ENCODE data around the gene PANK2. TPM values are rescaled to one million over a fixed set of nuclear protein-coding genes. Genes with fewer than 3 reads are reported as not detected.
A peak's percentile ranks its signal among the peaks of the same experiment; 100 is the strongest.

Gene PANK2
- total RNA-seq, 1 donor from 2014 or later, result 41.9 TPM

DNA sequence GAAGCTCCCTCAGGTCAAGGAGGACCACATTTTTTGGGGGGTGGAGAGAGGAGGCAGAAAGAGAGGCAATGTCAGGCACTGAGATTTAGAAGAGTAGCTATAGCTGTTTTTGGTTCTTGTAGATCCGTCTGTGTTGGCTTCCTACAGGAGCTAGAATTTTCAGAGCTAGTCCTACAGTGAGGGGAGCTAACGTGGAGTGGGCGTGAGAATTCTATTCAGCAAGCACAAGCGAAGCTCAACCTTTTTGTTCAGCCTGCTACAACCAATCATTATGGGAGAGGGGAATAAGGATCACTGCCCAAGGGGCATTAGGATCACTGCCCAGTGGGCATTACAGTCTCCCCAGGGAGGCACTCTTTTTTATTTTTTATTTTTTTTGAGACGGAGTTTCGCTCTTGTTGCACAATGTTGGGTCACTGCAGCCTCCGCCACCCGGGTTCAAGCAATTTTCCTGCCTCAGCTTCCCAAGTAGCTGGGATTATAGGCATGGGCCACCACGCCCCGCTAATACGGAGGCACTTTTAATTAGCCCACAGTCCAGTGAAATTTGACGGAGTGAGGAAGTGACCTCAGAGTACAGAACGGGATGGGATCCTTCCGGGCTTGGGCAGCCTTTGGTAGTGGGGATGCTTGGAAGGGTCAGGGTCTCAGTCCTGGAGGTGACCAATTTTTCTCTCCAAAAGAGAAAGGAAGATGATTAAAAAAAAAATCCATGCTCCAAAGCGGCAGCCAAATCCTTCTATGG, 1.1 kb upstream of the PANK2 start:
- Mint-ChIP-seq H3K9me3 (ENCODE audit: unreplicated experiment) (no peaks in the 10 kb centered on the region), H3K4me1 (ENCODE audit: unreplicated experiment) (peaks cover 36% of the 10 kb centered on the region), H3K27ac (ENCODE audit: unreplicated experiment) (peak overlapping the region; percentile 92), H3K36me3 (ENCODE audit: unreplicated experiment) (peaks cover 3% of the 10 kb centered on the region), H3K27me3 (ENCODE audit: unreplicated experiment) (no peaks in the 10 kb centered on the region), H3K4me3 (ENCODE audit: unreplicated experiment) (peak overlapping the region; percentile 89)
- TF ChIP-seq, protein P1, sequence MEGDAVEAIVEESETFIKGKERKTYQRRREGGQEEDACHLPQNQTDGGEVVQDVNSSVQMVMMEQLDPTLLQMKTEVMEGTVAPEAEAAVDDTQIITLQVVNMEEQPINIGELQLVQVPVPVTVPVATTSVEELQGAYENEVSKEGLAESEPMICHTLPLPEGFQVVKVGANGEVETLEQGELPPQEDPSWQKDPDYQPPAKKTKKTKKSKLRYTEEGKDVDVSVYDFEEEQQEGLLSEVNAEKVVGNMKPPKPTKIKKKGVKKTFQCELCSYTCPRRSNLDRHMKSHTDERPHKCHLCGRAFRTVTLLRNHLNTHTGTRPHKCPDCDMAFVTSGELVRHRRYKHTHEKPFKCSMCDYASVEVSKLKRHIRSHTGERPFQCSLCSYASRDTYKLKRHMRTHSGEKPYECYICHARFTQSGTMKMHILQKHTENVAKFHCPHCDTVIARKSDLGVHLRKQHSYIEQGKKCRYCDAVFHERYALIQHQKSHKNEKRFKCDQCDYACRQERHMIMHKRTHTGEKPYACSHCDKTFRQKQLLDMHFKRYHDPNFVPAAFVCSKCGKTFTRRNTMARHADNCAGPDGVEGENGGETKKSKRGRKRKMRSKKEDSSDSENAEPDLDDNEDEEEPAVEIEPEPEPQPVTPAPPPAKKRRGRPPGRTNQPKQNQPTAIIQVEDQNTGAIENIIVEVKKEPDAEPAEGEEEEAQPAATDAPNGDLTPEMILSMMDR (IDR thresholded peaks at IDR 0.05), result no peak
- no peak for DNase-seq (ENCODE audit: extremely low spot score, unreplicated experiment)

DNA sequence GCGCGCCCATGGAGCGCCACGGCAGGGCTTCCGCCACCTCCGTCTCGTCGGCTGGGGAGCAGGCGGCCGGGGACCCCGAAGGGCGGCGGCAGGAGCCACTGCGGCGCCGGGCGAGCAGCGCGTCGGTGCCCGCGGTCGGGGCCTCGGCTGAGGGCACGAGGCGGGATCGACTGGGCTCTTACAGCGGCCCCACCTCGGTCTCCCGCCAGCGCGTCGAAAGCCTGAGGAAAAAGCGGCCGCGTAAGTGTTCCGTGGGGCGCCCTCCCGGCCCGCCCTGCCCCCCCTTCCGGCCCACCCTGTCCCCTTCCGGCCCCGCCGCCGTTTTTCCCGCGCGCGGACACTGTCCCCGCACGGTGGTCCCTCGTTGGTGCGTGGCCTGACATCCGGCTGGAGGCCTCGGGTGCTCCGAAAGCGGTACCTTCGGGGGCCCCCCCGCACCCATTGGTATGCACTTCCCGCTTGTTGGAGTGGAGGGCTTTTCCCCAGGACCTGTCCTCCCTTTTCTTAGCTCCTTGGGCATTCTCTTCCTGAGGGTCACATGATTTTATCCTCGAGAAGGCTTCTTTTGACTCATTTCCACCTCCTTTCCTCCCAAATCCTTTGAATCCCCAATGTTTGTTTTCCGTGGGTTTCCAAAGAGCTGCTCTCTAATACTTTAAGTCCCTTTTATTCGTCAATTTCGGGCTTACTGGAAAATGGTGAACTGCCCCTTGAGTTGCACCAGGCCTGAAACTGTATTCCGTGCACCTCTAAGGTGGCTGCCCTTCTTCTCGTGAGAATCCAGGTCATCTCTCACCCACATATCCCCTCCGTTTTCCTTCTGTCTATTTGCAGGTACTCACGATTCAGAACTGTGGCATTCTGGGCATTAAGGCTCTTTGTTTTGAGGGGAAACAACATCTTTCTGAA, 556 bp downstream of the PANK2 start:
- H3K36me3 Mint-ChIP-seq (ENCODE audit: unreplicated experiment), result peaks cover 3% of the 10 kb centered on the region
- no peak for DNase-seq (ENCODE audit: extremely low spot score, unreplicated experiment)

DNA sequence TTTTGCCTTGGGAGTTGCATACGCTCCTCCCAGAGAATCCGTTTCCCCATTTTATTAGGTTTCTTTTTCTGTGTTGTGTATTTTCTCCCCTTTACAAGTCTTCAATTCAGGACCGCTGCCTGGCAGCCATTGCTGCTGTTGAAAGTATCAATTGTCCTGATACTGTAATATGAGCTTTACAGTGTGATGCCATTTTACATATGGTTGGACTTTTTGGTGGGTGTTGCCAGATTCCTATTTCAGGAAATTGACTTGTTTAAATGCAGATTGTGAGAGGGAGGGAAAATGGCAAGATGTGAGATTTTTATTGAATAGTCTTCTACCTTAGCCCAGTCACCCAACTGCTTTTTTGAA, 1.2 kb downstream of the PANK2 start:
- H3K4me1 Mint-ChIP-seq (ENCODE audit: unreplicated experiment), result peaks cover 47% of the 10 kb centered on the region
- no peak for DNase-seq (ENCODE audit: extremely low spot score, unreplicated experiment)
- peak overlapping the region; percentile 87 for H3K4me3 Mint-ChIP-seq (ENCODE audit: unreplicated experiment)
- peaks cover 3% of the 10 kb centered on the region for H3K36me3 Mint-ChIP-seq (ENCODE audit: unreplicated experiment)
- peak overlapping the region; percentile 89 for H3K27ac Mint-ChIP-seq (ENCODE audit: unreplicated experiment)
- no peaks in the 10 kb centered on the region for H3K27me3 Mint-ChIP-seq (ENCODE audit: unreplicated experiment)
- TF ChIP-seq, protein P1 (IDR thresholded peaks at IDR 0.05), result no peak
- H3K9me3 Mint-ChIP-seq (ENCODE audit: unreplicated experiment), result no peaks in the 10 kb centered on the region

More for the DNA sequence above, 556 bp downstream of the PANK2 start:
- Mint-ChIP-seq H3K27ac (ENCODE audit: unreplicated experiment) (peak overlapping the region; percentile 89), H3K9me3 (ENCODE audit: unreplicated experiment) (no peaks in the 10 kb centered on the region), H3K27me3 (ENCODE audit: unreplicated experiment) (no peaks in the 10 kb centered on the region), H3K4me3 (ENCODE audit: unreplicated experiment) (peak overlapping the region; percentile 89), H3K4me1 (ENCODE audit: unreplicated experiment) (peaks cover 45% of the 10 kb centered on the region)
- TF ChIP-seq, protein P1 (IDR thresholded peaks at IDR 0.05), result no peak

DNA sequence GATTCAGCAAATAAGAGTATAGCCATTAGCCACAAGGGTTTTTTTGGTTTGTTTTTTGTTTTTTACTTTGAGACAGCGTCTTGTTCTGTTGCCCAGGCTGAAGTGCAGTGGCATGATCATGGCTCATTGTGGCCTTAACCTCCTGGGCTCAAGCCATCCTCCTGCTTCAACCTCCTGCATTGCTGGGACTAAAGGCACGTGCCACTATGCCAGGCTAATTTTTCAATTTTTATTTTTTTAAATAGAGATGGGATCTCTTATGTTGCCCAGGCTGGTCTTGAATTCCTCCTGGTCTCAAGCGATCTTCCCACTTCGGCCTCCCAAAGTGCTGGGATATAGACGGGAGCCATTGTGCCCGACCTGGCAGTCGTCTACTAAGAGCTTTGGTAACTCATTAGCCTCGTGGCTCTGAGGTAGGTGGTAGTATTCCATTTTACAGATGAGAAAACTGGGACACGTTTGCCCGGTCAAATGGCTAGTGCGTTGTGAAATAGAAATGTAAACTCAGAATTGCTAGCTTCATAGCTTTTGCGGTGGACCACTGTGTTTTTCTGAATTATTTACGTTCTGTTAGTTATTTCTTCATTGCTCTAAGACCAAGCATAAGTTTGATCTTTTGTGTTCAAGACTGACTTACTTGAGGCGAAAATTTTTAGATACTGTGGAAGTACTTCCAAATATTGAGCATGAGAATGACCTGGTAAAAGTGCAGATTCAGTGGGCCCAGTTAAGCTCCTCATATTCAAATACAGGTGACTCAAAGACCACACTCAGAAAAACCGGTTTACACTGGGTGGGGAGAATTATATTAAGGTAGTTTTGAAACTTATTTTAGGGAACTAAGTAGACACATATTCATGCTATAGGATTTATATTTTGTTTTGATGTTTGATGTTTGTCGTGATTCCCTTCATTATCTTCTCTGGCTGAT, 2.1 kb downstream of the PANK2 start:
- no peak for DNase-seq (ENCODE audit: extremely low spot score, unreplicated experiment)
- TF ChIP-seq, protein P1 (IDR thresholded peaks at IDR 0.05), result no peak
- peaks cover 3% of the 10 kb centered on the region for H3K36me3 Mint-ChIP-seq (ENCODE audit: unreplicated experiment)
- no peaks in the 10 kb centered on the region for H3K27me3 Mint-ChIP-seq (ENCODE audit: unreplicated experiment)
- peak overlapping the region; percentile 89 for H3K27ac Mint-ChIP-seq (ENCODE audit: unreplicated experiment)
- peak overlapping the region; percentile 87 for H3K4me3 Mint-ChIP-seq (ENCODE audit: unreplicated experiment)
- no peaks in the 10 kb centered on the region for H3K9me3 Mint-ChIP-seq (ENCODE audit: unreplicated experiment)
- peaks cover 53% of the 10 kb centered on the region for H3K4me1 Mint-ChIP-seq (ENCODE audit: unreplicated experiment)
